Liver (tissue), 3 donors: Measurements from ENCODE around the gene PLPP4.

Experiments used
- EGR1 ChIP-seq, 2 donors: IDR thresholded peaks; 2 replicates each; pipeline ENCODE4 v1.6.1; 2016 to 2018; ENCODE audit warnings: antibody characterized with exemption in 2 of 2, low read depth in 2 of 2
- MAX ChIP-seq: IDR thresholded peaks from 2 replicates; pipeline ENCODE4 v1.6.1; 2016; ENCODE audit warnings: antibody characterized with exemption
- REST ChIP-seq: IDR thresholded peaks from 2 replicates; pipeline ENCODE4 v1.6.1; 2016; ENCODE audit warnings: antibody characterized with exemption, mild to moderate bottlenecking
- TAF1 ChIP-seq: conservative IDR thresholded peaks from 2 replicates; pipeline ENCODE4 v1.6.1; 2016; ENCODE audit warnings: antibody characterized with exemption, mild to moderate bottlenecking
- TF ChIP-seq, protein P1 (sequence below): fragments of 150-350 bp; IDR thresholded peaks from 2 replicates; pipeline ENCODE4 v1.5.1; 2017; ENCODE audit warnings: improper control_type of control experiment, low read depth, low read length; ENCODE audit not compliant: missing input control
- donor health status: healthy.
- donor health status: healthy.

- no peak for TF ChIP-seq MAX
- TF ChIP-seq, protein P1, sequence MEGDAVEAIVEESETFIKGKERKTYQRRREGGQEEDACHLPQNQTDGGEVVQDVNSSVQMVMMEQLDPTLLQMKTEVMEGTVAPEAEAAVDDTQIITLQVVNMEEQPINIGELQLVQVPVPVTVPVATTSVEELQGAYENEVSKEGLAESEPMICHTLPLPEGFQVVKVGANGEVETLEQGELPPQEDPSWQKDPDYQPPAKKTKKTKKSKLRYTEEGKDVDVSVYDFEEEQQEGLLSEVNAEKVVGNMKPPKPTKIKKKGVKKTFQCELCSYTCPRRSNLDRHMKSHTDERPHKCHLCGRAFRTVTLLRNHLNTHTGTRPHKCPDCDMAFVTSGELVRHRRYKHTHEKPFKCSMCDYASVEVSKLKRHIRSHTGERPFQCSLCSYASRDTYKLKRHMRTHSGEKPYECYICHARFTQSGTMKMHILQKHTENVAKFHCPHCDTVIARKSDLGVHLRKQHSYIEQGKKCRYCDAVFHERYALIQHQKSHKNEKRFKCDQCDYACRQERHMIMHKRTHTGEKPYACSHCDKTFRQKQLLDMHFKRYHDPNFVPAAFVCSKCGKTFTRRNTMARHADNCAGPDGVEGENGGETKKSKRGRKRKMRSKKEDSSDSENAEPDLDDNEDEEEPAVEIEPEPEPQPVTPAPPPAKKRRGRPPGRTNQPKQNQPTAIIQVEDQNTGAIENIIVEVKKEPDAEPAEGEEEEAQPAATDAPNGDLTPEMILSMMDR = no peak
- no peak for TF ChIP-seq REST
- TF ChIP-seq EGR1 (IDR thresholded peaks at IDR 0.05; ENCODE audit: low read depth in 2 of 2) = no peak
- no peak for TF ChIP-seq TAF1
These were observed at the start of gene PLPP4 for GRCh38 chr10:120456626-120457430.
